Osteoblast (primary cell): Measurements from ENCODE around the gene ETFBKMT. TPM values are rescaled to one million over a fixed set of nuclear protein-coding genes. Genes with fewer than 3 reads are reported as not detected.
"Not testable (repeated sequence)": the region's sequence is repeated elsewhere in the genome, so short reads cannot be mapped to it uniquely, and the experiment has no call there.

Experiments used
- DNase-seq: peaks from one replicate; pipeline ENCODE4 v3.0.0; 2011; ENCODE audit warnings: low spot score, mixed read lengths; ENCODE audit not compliant: insufficient read length; ENCODE audit errors: missing footprints
- H2AFZ ChIP-seq: 2 replicates; pipeline ENCODE4 v1.6.0; 2011; ENCODE audit warnings: mild to moderate bottlenecking, low read length
- H3K27ac ChIP-seq: 2 replicates; pipeline ENCODE4 v1.5.1; 2011; ENCODE audit warnings: mild to moderate bottlenecking, low read depth, low read length, moderate library complexity
- H3K27me3 ChIP-seq: 2 replicates; pipeline ENCODE4 v1.6.0; 2012; ENCODE audit warnings: mild to moderate bottlenecking, control low read depth, inconsistent platforms, low read length, moderate library complexity; ENCODE audit not compliant: insufficient read depth
- H3K36me3 ChIP-seq: 2 replicates; pipeline ENCODE4 v1.5.1; 2011; ENCODE audit warnings: mild to moderate bottlenecking, low read length, control low read depth, moderate library complexity; ENCODE audit not compliant: insufficient read depth
- H3K4me1 ChIP-seq: 2 replicates; pipeline ENCODE4 v1.5.1; 2011; ENCODE audit warnings: mild to moderate bottlenecking, low read length, control low read depth, moderate library complexity; ENCODE audit not compliant: insufficient read depth
- H3K4me2 ChIP-seq: 2 replicates; pipeline ENCODE4 v1.6.0; 2011; ENCODE audit warnings: mild to moderate bottlenecking, low read length; ENCODE audit not compliant: insufficient read depth
- H3K4me3 ChIP-seq: fragments of 200-600 bp; sonication (generic); 3 replicates; pipeline ENCODE4 v1.5.1; 2012; ENCODE audit warnings: mild to moderate bottlenecking, low read length, inconsistent platforms; ENCODE audit not compliant: insufficient read depth
- H3K79me2 ChIP-seq: 2 replicates; pipeline ENCODE4 v1.6.0; 2012; ENCODE audit warnings: mild to moderate bottlenecking, low read length, control low read depth, inconsistent platforms; ENCODE audit not compliant: insufficient read depth
- H3K9me3 ChIP-seq: 2 replicates; pipeline ENCODE4 v1.5.1; 2011; ENCODE audit warnings: low read depth, low read length, control low read depth
- H4K20me1 ChIP-seq: 2 replicates; pipeline ENCODE4 v1.6.0; 2012; ENCODE audit warnings: mild to moderate bottlenecking, low read length, control low read depth; ENCODE audit not compliant: insufficient read depth
- total RNA-seq: library from RNA; depleted of rRNA; stranded (reverse); fragments of >200 nt; gene quantifications from 2 replicates; pipeline ENCODE4 v1.2.3, GENCODE V29; 2012
- TF ChIP-seq, protein P1 (sequence below): IDR thresholded peaks from 2 replicates; pipeline ENCODE4 v1.5.1; 2011; ENCODE audit warnings: mild to moderate bottlenecking, low read depth, low read length, moderate library complexity; ENCODE audit errors: extremely low read depth

ETFBKMT gene
- total RNA-seq, 1 donor: 4.7 TPM

DNA sequence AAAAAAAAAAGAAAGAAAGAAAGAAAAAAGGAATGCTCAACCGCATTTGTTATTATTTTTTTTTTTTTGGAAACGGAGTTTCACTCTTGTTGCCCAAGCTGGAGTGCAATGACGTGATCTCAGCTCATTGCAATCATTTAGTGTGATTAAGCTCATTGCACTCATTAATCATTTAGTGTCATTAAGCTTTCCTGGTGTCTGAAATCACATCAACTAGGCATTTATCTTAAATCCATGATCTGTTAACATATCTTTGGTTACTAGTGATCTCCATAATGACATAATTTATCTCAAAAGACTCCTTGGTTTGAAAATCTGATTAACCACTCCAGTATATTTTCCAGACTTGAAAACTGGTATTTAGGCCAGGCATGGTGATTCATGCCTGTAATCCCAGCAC is 26.3 kb downstream of the ETFBKMT start:
- Histone ChIP-seq H3K4me1 (no peaks in the 10 kb centered on the region), H3K4me2 (no peak overlapping the region), H2AFZ (no peak overlapping the region), H4K20me1 (no peaks in the 10 kb centered on the region), H3K4me3 (no peak overlapping the region), H3K36me3 (no peaks in the 10 kb centered on the region), H3K27ac (no peak overlapping the region), H3K9me3 (peaks cover 2% of the 10 kb centered on the region), H3K79me2 (no peaks in the 10 kb centered on the region), H3K27me3 (no peaks in the 10 kb centered on the region)
- no peak for DNase-seq
- TF ChIP-seq, protein P1, sequence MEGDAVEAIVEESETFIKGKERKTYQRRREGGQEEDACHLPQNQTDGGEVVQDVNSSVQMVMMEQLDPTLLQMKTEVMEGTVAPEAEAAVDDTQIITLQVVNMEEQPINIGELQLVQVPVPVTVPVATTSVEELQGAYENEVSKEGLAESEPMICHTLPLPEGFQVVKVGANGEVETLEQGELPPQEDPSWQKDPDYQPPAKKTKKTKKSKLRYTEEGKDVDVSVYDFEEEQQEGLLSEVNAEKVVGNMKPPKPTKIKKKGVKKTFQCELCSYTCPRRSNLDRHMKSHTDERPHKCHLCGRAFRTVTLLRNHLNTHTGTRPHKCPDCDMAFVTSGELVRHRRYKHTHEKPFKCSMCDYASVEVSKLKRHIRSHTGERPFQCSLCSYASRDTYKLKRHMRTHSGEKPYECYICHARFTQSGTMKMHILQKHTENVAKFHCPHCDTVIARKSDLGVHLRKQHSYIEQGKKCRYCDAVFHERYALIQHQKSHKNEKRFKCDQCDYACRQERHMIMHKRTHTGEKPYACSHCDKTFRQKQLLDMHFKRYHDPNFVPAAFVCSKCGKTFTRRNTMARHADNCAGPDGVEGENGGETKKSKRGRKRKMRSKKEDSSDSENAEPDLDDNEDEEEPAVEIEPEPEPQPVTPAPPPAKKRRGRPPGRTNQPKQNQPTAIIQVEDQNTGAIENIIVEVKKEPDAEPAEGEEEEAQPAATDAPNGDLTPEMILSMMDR: no peak

DNA sequence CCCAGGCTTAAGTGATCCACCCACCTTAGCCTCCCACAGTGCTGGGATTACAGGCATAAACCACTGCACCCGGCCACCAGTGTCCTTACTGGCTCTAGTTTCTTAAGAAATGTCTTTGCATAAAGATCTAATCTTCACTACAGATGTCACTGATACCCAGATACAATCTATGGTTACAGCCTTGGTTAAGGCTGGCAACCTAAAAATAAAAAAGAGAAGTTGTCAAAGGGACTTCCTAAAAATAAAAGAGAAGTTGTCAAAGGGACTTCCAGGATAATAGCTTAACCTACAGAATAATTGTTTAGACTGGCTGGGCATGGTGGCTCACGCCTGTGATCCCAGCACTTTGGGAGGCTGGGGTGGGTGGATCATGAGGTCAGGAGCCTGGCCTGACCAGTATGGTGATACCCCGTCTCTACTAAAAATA is 27.6 kb downstream of the ETFBKMT start:
- no peaks in the 10 kb centered on the region for H3K4me1 ChIP-seq
- H4K20me1 ChIP-seq: no peaks in the 10 kb centered on the region
- H3K79me2 ChIP-seq: no peaks in the 10 kb centered on the region
- DNase-seq: peak; percentile 5
- no peak overlapping the region for H3K27ac ChIP-seq
- no peak overlapping the region for H2AFZ ChIP-seq
- TF ChIP-seq, protein P1: no peak
- no peaks in the 10 kb centered on the region for H3K27me3 ChIP-seq
- H3K4me3 ChIP-seq: no peak overlapping the region
- H3K36me3 ChIP-seq: no peaks in the 10 kb centered on the region
- H3K9me3 ChIP-seq: peaks cover 2% of the 10 kb centered on the region
- H3K4me2 ChIP-seq: no peak overlapping the region

- not testable (repeated sequence) for H2AFZ ChIP-seq, H3K27ac ChIP-seq, H3K36me3 ChIP-seq, H3K4me1 ChIP-seq, H3K79me2 ChIP-seq, DNase-seq, H4K20me1 ChIP-seq, H3K4me3 ChIP-seq, H3K9me3 ChIP-seq, H3K27me3 ChIP-seq, H3K4me2 ChIP-seq
These were observed 30.4 kb downstream of the ETFBKMT start for GRCh38 chr12:31689921-31690320.

- no peaks in the 10 kb centered on the region for H3K36me3 ChIP-seq
- DNase-seq: peak; percentile 54
- H3K79me2 ChIP-seq: no peaks in the 10 kb centered on the region
- H3K27ac ChIP-seq: no peak overlapping the region
- H3K9me3 ChIP-seq: no peaks in the 10 kb centered on the region
- H3K4me1 ChIP-seq: no peaks in the 10 kb centered on the region
- H3K4me2 ChIP-seq: no peak overlapping the region
- no peak overlapping the region for H3K4me3 ChIP-seq
- H4K20me1 ChIP-seq: no peaks in the 10 kb centered on the region
- TF ChIP-seq, protein P1: peak; percentile 37
- no peaks in the 10 kb centered on the region for H3K27me3 ChIP-seq
- no peak overlapping the region for H2AFZ ChIP-seq
These were observed 42.6 kb downstream of the ETFBKMT start for GRCh38 chr12:31702047-31702446.

GRCh38 chr12:31705621-31706020 is 46.1 kb downstream of the ETFBKMT start:
- Histone ChIP-seq H3K4me2 (no peak overlapping the region), H3K4me3 (no peak overlapping the region), H3K4me1 (no peaks in the 10 kb centered on the region), H3K27me3 (no peaks in the 10 kb centered on the region), H3K9me3 (no peaks in the 10 kb centered on the region), H4K20me1 (no peaks in the 10 kb centered on the region), H2AFZ (no peak overlapping the region), H3K79me2 (no peaks in the 10 kb centered on the region), H3K27ac (no peak overlapping the region), H3K36me3 (no peaks in the 10 kb centered on the region)
- TF ChIP-seq, protein P1: no peak
- no peak for DNase-seq

DNA sequence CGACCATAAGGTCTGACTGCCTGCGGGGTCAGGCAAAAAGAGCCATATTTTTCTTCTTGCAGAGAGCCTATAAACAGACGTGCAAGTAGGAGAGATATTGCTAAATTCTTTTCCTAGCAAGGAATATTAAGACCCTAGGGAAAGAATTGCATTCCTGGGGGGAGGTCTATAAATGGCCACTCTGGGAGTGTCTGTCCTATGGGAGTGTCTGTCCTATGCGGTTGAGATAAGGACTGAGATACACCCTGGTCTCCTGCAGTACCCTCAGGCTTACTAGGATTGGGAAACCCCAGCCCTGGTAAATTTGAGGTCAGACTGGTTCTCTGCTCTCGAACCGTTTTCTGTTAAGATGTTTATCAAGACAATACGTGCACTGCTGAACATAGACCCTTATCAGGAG is 48.6 kb downstream of the ETFBKMT start:
- not testable (repeated sequence) for H3K4me2 ChIP-seq, H3K4me3 ChIP-seq, H3K36me3 ChIP-seq, H4K20me1 ChIP-seq, DNase-seq, H3K4me1 ChIP-seq, H3K79me2 ChIP-seq, H2AFZ ChIP-seq, H3K27ac ChIP-seq, H3K27me3 ChIP-seq, H3K9me3 ChIP-seq
